ENCODE measurements around the gene SPINK1.
"Not testable (repeated sequence)": the region's sequence is repeated elsewhere in the genome, so short reads cannot be mapped to it uniquely, and the experiment has no call there.

The SPINK1 gene, protein sequence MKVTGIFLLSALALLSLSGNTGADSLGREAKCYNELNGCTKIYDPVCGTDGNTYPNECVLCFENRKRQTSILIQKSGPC

GRCh38 chr5:147831465-147831864, at the start of gene SPINK1:
Gene SPINK1 (minus strand): TSS chr5:147831671. CDS start chr5:147831577, 94 bp downstream.
- DNase-seq (ENCODE audit: low read depth) = no peak

- no peak for DNase-seq (ENCODE audit: low read depth)
Measured at GRCh38 chr5:147880487-147880886, 49.0 kb upstream of the SPINK1 start.

- no peak for DNase-seq (ENCODE audit: low read depth)
Measured at GRCh38 chr5:147879784-147880183, 48.3 kb upstream of the SPINK1 start.

DNA sequence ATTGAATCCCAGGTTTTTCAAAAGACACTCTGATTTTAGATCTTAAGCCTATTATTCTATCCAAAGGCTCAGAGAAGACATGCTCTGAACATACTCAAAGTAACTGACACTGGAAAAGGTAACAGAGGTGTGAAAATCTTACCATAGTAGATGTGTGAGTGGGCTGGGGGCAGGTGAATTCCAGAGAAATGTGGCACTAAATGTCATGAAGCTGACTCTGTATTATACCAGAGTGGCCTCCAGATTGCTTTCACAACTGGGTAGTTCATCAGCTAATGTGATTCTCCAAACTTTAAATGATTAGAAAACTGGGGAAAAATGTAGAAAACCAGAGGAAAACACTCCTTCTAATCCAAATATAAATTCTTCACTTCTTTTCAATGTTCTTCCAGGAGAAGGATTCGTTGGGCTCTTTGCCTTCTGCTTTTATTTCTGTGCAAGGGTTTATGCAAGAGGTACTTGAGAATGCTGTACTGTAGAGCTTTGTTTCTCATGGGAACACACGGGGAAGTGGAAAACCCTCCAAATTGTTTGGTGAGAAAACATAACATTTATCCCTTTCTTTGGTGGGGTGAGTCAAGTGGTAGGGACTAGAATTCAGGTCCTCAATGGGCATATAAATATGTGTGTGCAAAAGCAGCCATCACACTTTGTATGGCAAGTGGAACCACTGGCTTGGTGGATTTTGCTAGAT, 46.7 kb upstream of the SPINK1 start, which contains the start of gene SCGB3A2:
Gene SCGB3A2 (plus strand): TSS at position 646 of the 694 bp plus-strand sequence. CDS start 93 bp downstream, outside the sequence.
- DNase-seq (ENCODE audit: low read depth) = no peak

DNA sequence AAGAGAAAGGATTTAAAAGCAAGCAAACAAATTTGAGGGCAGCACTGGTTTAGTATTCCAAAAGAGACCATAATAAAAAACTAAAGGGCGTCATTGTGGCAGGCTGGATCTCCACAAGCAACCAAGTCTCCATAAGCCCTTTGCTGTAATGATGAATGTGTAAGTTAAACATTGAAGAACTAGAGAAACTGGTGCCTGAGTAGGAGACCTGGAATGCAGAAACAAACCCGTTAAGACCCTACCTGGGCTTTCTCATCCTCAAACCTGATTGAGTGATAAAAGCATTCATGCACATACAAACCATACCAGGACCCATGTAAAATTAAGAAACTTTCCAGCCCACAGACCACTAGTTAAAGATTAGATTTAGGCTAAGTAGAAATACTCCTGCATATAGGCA, 45.2 kb upstream of the SPINK1 start:
- no peak for DNase-seq (ENCODE audit: low read depth)

DNA sequence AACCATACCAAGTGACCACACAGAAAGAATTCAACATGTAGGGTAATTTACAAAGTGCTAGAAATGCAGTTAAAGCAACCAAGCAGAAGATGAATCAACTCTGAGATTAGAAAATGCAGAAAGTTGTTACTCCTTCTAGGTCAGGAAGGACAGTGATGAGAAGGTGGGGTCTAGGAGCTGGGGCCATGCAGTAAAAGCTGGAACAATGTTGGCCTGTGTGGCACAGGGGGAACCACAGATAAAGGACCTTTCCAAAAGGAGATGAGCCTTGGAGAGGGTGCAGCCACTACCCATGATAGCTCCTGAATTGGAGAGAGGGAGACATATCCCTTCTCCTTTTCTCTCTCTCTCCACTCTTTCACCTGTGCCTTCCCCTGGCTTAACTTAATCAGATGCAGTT, 44.7 kb upstream of the SPINK1 start:
- no peak for DNase-seq (ENCODE audit: low read depth)

DNA sequence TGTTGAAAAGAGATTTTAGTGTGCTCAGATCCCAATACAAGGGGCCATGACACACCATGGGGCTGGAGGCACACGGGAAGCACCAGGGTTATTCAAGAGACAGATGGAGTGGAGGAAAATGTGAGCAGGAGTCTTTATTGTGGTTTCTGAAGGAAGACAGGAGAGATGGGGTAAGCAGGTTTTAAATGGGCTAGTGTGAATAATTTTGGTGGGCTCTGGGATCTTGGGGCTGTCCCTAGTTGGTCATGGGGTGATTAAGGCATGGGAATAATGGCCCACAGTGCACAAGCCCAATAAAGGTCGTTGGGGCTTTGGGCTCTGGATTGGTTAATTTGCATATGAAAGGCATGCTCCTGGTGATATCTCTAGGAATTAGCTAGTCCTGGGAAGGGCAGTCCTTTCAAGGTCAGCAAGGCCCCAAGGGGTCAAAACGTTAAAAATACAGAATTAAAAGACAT, 43.5 kb upstream of the SPINK1 start:
- no peak for DNase-seq (ENCODE audit: low read depth)

DNA sequence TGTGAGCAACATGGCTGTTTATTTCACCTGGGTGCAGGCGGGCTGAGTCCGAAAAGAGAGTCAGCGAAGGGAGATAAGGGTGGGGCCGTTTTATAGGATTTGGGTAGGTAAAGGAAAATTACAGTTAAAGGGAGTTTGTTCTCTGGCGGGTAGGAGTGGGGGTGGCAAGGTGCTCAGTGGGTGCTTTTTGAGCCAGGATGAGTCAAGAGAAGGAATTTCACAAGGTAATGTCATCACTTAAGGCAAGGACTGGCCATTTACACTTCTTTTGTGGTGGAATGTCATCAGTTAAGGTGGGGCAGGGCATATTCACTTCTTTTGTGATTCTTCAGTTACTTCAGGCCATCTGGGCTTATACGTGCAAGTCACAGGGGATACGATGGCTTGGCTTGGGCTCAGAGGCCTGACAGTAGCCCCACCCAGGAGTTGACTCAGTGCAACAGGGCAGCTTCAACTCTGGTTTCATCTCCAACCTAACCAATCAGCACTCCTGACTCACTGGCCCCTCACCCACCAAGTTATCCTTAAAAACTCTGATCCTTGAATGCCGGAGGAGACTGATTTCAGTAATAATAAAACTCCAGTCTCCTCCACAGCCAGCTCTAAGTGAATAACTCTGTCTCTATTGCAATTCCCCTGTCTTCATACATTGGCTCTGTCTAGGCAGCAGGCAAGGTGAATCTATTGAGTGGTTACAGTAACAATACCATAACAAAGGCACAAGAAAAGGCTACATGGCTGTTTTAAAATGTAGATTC, 42.8 kb upstream of the SPINK1 start:
- DNase-seq (ENCODE audit: low read depth) = not testable (repeated sequence)

DNA sequence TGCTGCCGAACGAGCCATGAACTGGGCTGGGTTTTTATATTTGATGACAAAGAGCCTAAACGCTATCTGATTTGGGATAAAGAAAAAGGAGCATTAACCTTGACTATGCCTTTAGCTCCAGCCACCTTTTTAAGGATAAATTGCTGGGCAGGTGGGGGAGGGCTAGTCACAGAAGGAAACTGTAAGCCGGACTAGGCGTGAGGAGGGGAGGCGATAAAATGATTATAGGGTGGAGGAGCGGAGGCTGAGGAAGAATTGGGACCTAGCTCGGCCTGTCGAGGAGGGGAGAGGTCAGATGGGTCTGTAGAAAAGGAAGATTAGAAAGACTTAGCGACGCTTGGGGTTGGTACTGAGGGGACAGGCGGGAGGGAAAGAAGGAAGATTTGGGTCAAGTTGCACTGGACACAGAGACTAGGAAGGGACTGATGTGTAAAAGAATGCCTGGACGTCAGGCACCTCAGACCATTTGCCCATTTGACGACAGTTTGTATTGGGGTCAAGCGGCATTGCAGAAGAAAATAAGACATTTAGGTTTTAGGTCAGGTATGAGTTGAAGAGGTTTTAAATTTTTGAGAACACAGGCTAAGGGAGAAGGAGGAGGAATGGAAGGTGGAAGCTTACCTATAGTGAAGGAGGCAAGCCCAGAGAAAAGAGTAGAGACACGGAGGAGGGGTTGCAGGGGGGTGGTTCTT, 41.4 kb upstream of the SPINK1 start:
- DNase-seq (ENCODE audit: low read depth) = not testable (repeated sequence)

GRCh38 chr5:147871980-147872549, 40.6 kb upstream of the SPINK1 start:
- not testable (repeated sequence) for DNase-seq (ENCODE audit: low read depth)

GRCh38 chr5:147869892-147870291, 38.4 kb upstream of the SPINK1 start:
- not testable (repeated sequence) for DNase-seq (ENCODE audit: low read depth)

GRCh38 chr5:147869112-147869511, 37.6 kb upstream of the SPINK1 start:
- no peak for DNase-seq (ENCODE audit: low read depth)

GRCh38 chr5:147863454-147864158, 32.1 kb upstream of the SPINK1 start:
- DNase-seq (ENCODE audit: low read depth) = no peak

DNA sequence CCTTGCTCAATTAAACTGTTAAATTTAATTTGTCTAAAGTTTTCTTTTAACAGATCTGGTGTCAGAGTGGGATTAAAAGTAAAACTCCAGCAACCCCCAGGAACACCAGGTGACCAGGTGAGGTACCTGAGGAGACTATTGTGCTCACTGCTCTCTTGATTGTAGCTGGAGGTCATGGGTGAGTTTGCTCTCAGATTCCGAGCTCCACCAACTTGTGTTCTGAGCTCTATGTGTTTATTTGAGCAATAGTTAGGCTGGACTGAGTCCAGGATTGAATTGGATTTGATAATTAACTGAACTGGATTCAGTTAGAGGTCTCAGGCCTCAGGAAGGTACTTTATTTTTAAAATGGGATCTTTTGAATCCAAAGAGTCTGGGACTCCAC, 29.2 kb upstream of the SPINK1 start:
- no peak for DNase-seq (ENCODE audit: low read depth)

DNA sequence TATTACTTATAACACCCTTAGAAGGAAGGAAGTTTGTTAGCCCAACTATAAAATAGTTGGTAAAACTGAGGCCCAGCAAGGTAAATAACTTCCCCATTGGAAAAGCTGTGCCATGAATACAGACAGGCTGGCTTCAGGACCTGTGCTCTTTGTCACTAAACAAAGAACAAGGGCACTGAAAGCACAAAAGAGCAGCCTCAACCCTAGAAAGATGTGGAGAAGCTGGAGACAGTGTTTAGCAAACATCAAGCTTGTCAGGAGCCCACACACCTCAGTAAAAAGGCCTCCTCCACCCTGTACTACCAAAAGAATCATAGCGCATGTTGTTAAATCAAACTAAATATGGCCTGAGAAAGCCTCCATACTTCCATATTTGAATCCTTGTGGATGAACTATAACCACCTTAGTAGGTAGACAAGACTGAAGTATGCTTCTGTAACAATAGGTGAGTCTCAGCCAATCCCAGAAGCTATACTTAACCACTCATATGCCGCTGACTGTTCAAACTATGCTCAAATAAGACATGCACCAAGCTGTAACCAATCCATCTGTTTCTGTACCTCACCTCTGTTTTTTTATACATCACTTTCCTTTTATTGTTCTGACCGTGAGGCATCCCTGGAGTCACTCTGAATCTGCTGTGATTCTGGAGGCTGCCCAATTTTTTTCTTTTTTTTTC, 28.6 kb upstream of the SPINK1 start:
- no peak for DNase-seq (ENCODE audit: low read depth)

DNA sequence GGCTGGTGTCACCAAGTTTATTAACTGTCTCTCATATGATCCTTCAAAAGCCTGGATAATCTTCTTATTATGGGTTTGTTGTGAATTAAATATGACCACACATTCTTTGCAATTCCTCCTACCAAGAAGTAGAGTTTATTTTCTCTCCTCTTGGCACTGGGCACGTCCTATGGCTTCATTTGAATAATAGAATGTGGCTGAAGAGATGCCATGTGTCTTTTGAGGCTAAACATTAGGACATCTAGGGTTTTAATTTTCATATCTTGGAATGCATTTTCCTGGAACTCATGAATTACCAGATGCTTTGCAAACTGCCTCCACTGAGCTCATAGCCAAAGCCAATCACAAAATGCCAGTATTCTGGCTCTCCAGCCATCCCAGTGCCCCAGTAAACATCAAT, 27.1 kb upstream of the SPINK1 start:
- no peak for DNase-seq (ENCODE audit: low read depth)

DNA sequence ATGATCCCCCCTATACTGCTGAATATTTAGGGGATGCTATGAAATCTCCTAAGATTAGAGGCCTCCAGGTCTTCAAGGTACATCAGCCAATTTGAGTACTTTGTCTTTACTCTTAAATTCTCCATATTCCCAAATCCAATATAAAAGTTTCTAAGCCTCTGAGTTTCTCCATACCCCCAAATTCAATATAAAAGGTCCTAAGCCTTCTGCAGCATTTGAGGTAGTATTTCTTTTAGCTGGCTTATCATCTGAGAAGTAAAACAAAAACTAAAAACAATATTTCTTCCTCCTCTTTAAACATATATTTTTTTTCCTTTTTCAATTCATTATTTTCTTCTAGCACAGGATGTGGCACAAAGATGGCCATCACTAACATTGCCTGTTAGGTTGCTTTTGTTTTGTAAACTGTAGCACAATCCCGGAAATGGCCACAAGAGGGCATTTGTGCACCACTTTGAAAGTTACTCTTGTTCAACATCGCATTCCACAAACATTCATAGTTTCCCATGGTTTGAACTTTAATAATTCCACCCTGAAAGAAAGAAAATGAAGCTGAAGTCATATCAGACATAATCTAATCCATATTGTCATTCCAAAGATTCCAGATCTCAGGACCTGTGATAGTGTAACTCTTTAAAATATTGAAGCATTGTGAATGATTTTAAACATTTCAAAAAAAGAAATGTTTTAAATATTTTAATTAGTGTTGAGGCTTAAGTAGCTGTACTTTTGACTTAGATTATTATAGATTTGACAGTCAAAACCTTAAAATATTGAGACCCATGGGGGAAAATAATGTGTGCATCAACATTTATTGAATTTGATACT, 26.0 kb upstream of the SPINK1 start:
- DNase-seq (ENCODE audit: low read depth) = peak; percentile 59

- DNase-seq (ENCODE audit: low read depth) = no peak
Measured at GRCh38 chr5:147856801-147857200, 25.3 kb upstream of the SPINK1 start.

DNA sequence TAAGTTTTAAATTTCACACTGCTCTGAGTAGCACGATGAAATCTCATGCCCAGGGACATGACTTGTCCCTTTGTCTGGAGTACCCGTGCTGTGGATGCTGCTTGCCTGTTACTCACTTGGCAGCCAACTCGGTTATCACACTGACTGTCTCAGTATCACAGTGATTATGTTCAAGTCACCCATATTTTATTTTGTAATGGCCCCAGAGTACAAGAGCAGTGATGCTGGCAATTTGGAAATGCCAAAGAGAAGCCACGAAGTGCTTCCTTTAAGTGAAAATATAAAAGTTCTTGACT, 24.3 kb upstream of the SPINK1 start:
- no peak for DNase-seq (ENCODE audit: low read depth)
